HUES48 (cell line): ENCODE measurements around the gene CDCA7L.

Experiments
- H3K27ac ChIP-seq: one replicate; pipeline ENCODE4 v1.7.0; 2013; ENCODE audit warnings: low read depth, low read length, inconsistent platforms
- H3K27me3 ChIP-seq: 2 replicates; pipeline ENCODE4 v1.6.1; 2013; ENCODE audit warnings: mild to moderate bottlenecking, low read length; ENCODE audit not compliant: control insufficient read depth, insufficient read depth
- H3K36me3 ChIP-seq: 2 replicates; pipeline ENCODE4 v1.6.1; 2013; ENCODE audit warnings: low read length; ENCODE audit not compliant: control insufficient read depth, insufficient read depth
- H3K4me1 ChIP-seq: 2 replicates; pipeline ENCODE4 v1.6.1; 2013; ENCODE audit warnings: mild to moderate bottlenecking, low read length; ENCODE audit not compliant: control insufficient read depth, insufficient read depth
- H3K4me3 ChIP-seq: 2 replicates; pipeline ENCODE4 v1.5.1; 2013; ENCODE audit warnings: mild to moderate bottlenecking, low read depth, low read length
- H3K9ac ChIP-seq: 2 replicates; pipeline ENCODE4 v1.6.1; 2013; ENCODE audit warnings: mild to moderate bottlenecking, low read depth, low read length, moderate library complexity
- H3K9me3 ChIP-seq: 2 replicates; pipeline ENCODE4 v1.6.1; 2013; ENCODE audit warnings: low read length; ENCODE audit not compliant: control insufficient read depth, insufficient read depth

Gene CDCA7L

GRCh38 chr7:21965291-21965690, 19.6 kb upstream of the CDCA7L start:
- no peak overlapping the region for H3K27ac ChIP-seq
- H3K36me3 ChIP-seq = no peaks in the 10 kb centered on the region
- no peaks in the 10 kb centered on the region for H3K27me3 ChIP-seq
- no peak overlapping the region for H3K9ac ChIP-seq
- H3K9me3 ChIP-seq = 0 out of 2 replicates have a peak, but pooled peaks cover under 1% of the 10 kb centered on the region
- no peak overlapping the region for H3K4me3 ChIP-seq
- H3K4me1 ChIP-seq = no peaks in the 10 kb centered on the region

- Histone ChIP-seq H3K4me1 (no peaks in the 10 kb centered on the region), H3K9ac (no peak overlapping the region), H3K27me3 (no peaks in the 10 kb centered on the region)
Observed at GRCh38 chr7:21962677-21963076, 17.0 kb upstream of the CDCA7L start.

GRCh38 chr7:21960922-21961321, 15.2 kb upstream of the CDCA7L start:
- H3K36me3 ChIP-seq = no peaks in the 10 kb centered on the region
- no peaks in the 10 kb centered on the region for H3K27me3 ChIP-seq
- no peaks in the 10 kb centered on the region for H3K4me1 ChIP-seq
- H3K9ac ChIP-seq = no peak overlapping the region
- no peak overlapping the region for H3K4me3 ChIP-seq
- 0 out of 2 replicates have a peak, but pooled peaks cover 4% of the 10 kb centered on the region for H3K9me3 ChIP-seq
- H3K27ac ChIP-seq = no peak overlapping the region

More at GRCh38 chr7:21962677-21963076, 17.0 kb upstream of the CDCA7L start:
- Histone ChIP-seq H3K4me3 (no peak overlapping the region), H3K27ac (no peak overlapping the region), H3K9me3 (0 out of 2 replicates have a peak, but pooled peaks cover 4% of the 10 kb centered on the region), H3K36me3 (no peaks in the 10 kb centered on the region)

- H3K4me1 ChIP-seq = no peaks in the 10 kb centered on the region
- no peak overlapping the region for H3K4me3 ChIP-seq
- H3K9ac ChIP-seq = no peak overlapping the region
- H3K27me3 ChIP-seq = no peaks in the 10 kb centered on the region
- no peak overlapping the region for H3K27ac ChIP-seq
- no peaks in the 10 kb centered on the region for H3K36me3 ChIP-seq
- 0 out of 2 replicates have a peak, but pooled peaks cover 4% of the 10 kb centered on the region for H3K9me3 ChIP-seq
Observed at GRCh38 chr7:21959387-21959776, 13.7 kb upstream of the CDCA7L start.

GRCh38 chr7:21953781-21954180, 8.1 kb upstream of the CDCA7L start:
- Histone ChIP-seq H3K27ac (no peak overlapping the region), H3K4me1 (no peaks in the 10 kb centered on the region), H3K9ac (no peak overlapping the region), H3K27me3 (no peaks in the 10 kb centered on the region), H3K4me3 (no peak overlapping the region), H3K9me3 (no peaks in the 10 kb centered on the region), H3K36me3 (no peaks in the 10 kb centered on the region)

GRCh38 chr7:21948887-21949540, 3.3 kb upstream of the CDCA7L start:
- no peak overlapping the region for H3K27ac ChIP-seq
- no peaks in the 10 kb centered on the region for H3K27me3 ChIP-seq
- peaks cover 10% of the 10 kb centered on the region for H3K4me1 ChIP-seq
- H3K4me3 ChIP-seq = no peak overlapping the region
- H3K9ac ChIP-seq = no peak overlapping the region
- H3K36me3 ChIP-seq = no peaks in the 10 kb centered on the region
- no peaks in the 10 kb centered on the region for H3K9me3 ChIP-seq

GRCh38 chr7:21948364-21948763, 2.7 kb upstream of the CDCA7L start:
- Histone ChIP-seq H3K27me3 (no peaks in the 10 kb centered on the region), H3K27ac (no peak overlapping the region), H3K9ac (no peak overlapping the region), H3K4me1 (peaks cover 16% of the 10 kb centered on the region), H3K36me3 (peaks cover 3% of the 10 kb centered on the region; the same call in 1 of the 2 replicates), H3K9me3 (no peaks in the 10 kb centered on the region), H3K4me3 (no peak overlapping the region)

- no peak overlapping the region for H3K27ac ChIP-seq
- no peak overlapping the region for H3K4me3 ChIP-seq
- no peak overlapping the region for H3K9ac ChIP-seq
- H3K4me1 ChIP-seq = peaks cover 20% of the 10 kb centered on the region
- no peaks in the 10 kb centered on the region for H3K9me3 ChIP-seq
- no peaks in the 10 kb centered on the region for H3K27me3 ChIP-seq
- peaks cover 8% of the 10 kb centered on the region for H3K36me3 ChIP-seq
Observed at GRCh38 chr7:21947946-21948345, 2.2 kb upstream of the CDCA7L start.

GRCh38 chr7:21947056-21947455, 1.4 kb upstream of the CDCA7L start:
- Histone ChIP-seq H3K9ac (no peak overlapping the region), H3K4me3 (no peak overlapping the region), H3K36me3 (peaks cover 12% of the 10 kb centered on the region), H3K27ac (no peak overlapping the region), H3K9me3 (no peaks in the 10 kb centered on the region), H3K27me3 (no peaks in the 10 kb centered on the region), H3K4me1 (peaks cover 29% of the 10 kb centered on the region)

GRCh38 chr7:21946222-21946709, 567 bp upstream of the CDCA7L start:
- H3K4me3 ChIP-seq = peak overlapping the region; percentile 83
- no peaks in the 10 kb centered on the region for H3K9me3 ChIP-seq
- peak overlapping the region; percentile 85 for H3K27ac ChIP-seq
- peaks cover 12% of the 10 kb centered on the region for H3K36me3 ChIP-seq
- H3K27me3 ChIP-seq = no peaks in the 10 kb centered on the region
- H3K4me1 ChIP-seq = peaks cover 37% of the 10 kb centered on the region
- peak overlapping the region; percentile 99 for H3K9ac ChIP-seq

- Histone ChIP-seq H3K4me1 (peaks cover 45% of the 10 kb centered on the region), H3K4me3 (peak overlapping the region; percentile 83), H3K9me3 (no peaks in the 10 kb centered on the region)
Observed at GRCh38 chr7:21944616-21945453, 864 bp downstream of the CDCA7L start.

More at GRCh38 chr7:21944616-21945453, 864 bp downstream of the CDCA7L start:
- H3K27me3 ChIP-seq = no peaks in the 10 kb centered on the region
- H3K36me3 ChIP-seq = peaks cover 15% of the 10 kb centered on the region
- H3K9ac ChIP-seq = peak overlapping the region; percentile 99
- peak overlapping the region; percentile 85 for H3K27ac ChIP-seq
